ENCODE measurements around the gene EDC3. TPM values are rescaled to one million over a fixed set of nuclear protein-coding genes. Genes with fewer than 3 reads are reported as not detected.
A peak's percentile ranks its signal among the peaks of the same experiment; 100 is the strongest.

Gene EDC3
- total and polyA plus RNA-seq, 9 of the 15 experiments (the other 6 are each of a cell fraction or from before 2014, with no cell fraction given): 11.7 to 63.9 (median 32.8) TPM

- TF ChIP-seq, protein P1, sequence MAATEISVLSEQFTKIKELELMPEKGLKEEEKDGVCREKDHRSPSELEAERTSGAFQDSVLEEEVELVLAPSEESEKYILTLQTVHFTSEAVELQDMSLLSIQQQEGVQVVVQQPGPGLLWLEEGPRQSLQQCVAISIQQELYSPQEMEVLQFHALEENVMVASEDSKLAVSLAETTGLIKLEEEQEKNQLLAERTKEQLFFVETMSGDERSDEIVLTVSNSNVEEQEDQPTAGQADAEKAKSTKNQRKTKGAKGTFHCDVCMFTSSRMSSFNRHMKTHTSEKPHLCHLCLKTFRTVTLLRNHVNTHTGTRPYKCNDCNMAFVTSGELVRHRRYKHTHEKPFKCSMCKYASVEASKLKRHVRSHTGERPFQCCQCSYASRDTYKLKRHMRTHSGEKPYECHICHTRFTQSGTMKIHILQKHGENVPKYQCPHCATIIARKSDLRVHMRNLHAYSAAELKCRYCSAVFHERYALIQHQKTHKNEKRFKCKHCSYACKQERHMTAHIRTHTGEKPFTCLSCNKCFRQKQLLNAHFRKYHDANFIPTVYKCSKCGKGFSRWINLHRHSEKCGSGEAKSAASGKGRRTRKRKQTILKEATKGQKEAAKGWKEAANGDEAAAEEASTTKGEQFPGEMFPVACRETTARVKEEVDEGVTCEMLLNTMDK (IDR thresholded peaks at IDR 0.05; ENCODE audit: borderline replicate concordance, insufficient read depth, low read depth, low read length, poor library complexity, severe bottlenecking): peak; percentile 82
- no peak for TF ChIP-seq SMAD4 (CRISPR knock-in tag; conservative IDR thresholded peaks at IDR 0.05)
- no peak for TF ChIP-seq RAD51 (IDR thresholded peaks at IDR 0.05; ENCODE audit: borderline replicate concordance, low read depth)
- no peak for TF ChIP-seq POLR2AphosphoS2 (IDR thresholded peaks at IDR 0.05; ENCODE audit: low read length)
- TF ChIP-seq HNRNPL (IDR thresholded peaks at IDR 0.05; ENCODE audit: low read depth, low read length): no peak
- TF ChIP-seq, protein P2, sequence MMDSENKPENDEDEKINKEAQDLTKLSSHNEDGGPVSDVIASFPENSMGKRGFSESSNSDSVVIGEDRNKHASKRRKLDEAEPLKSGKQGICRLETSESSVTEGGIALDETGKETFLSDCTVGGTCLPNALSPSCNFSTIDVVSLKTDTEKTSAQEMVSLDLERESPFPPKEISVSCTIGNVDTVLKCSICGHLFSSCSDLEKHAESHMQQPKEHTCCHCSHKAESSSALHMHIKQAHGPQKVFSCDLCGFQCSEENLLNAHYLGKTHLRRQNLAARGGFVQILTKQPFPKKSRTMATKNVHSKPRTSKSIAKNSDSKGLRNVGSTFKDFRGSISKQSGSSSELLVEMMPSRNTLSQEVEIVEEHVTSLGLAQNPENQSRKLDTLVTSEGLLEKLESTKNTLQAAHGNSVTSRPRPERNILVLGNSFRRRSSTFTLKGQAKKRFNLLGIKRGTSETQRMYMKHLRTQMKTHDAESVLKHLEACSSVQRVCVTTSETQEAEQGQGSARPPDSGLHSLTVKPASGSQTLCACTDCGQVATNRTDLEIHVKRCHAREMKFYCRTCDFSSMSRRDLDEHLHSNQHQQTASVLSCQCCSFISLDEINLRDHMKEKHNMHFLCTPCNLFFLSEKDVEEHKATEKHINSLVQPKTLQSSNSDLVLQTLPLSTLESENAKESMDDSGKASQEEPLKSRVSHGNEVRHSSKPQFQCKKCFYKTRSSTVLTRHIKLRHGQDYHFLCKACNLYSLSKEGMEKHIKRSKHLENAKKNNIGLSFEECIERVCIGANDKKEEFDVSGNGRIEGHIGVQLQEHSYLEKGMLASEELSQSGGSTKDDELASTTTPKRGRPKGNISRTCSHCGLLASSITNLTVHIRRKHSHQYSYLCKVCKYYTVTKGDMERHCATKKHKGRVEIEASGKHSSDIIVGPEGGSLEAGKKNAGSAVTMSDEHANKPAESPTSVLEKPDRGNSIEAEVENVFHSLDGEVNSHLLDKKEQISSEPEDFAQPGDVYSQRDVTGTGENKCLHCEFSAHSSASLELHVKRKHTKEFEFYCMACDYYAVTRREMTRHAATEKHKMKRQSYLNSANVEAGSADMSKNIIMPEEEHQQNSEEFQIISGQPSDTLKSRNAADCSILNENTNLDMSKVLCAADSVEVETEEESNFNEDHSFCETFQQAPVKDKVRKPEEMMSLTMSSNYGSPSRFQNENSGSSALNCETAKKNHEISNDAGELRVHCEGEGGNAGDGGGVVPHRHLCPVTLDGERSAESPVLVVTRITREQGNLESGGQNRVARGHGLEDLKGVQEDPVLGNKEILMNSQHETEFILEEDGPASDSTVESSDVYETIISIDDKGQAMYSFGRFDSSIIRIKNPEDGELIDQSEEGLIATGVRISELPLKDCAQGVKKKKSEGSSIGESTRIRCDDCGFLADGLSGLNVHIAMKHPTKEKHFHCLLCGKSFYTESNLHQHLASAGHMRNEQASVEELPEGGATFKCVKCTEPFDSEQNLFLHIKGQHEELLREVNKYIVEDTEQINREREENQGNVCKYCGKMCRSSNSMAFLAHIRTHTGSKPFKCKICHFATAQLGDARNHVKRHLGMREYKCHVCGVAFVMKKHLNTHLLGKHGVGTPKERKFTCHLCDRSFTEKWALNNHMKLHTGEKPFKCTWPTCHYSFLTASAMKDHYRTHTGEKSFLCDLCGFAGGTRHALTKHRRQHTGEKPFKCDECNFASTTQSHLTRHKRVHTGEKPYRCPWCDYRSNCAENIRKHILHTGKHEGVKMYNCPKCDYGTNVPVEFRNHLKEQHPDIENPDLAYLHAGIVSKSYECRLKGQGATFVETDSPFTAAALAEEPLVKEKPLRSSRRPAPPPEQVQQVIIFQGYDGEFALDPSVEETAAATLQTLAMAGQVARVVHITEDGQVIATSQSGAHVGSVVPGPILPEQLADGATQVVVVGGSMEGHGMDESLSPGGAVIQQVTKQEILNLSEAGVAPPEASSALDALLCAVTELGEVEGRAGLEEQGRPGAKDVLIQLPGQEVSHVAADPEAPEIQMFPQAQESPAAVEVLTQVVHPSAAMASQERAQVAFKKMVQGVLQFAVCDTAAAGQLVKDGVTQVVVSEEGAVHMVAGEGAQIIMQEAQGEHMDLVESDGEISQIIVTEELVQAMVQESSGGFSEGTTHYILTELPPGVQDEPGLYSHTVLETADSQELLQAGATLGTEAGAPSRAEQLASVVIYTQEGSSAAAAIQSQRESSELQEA (IDR thresholded peaks at IDR 0.05; ENCODE audit: low read depth): no peak
- no peak for TF ChIP-seq KLF13 (tag; IDR thresholded peaks at IDR 0.05; ENCODE audit: borderline replicate concordance, low read depth)
- TF ChIP-seq TFE3 (CRISPR knock-in tag; IDR thresholded peaks at IDR 0.05): no peak
- TF ChIP-seq TEAD1 (CRISPR knock-in tag; IDR thresholded peaks at IDR 0.05): no peak
- peak; percentile 54 to 78 for TF ChIP-seq RAD21 (CRISPR knock-in tag; conservative IDR thresholded peaks at IDR 0.05 in 1 of 2, IDR thresholded peaks at IDR 0.05 in 1 of 2)
- no peak for TF ChIP-seq ZNF77 (CRISPR knock-in tag; IDR thresholded peaks at IDR 0.05)
- TF ChIP-seq, protein P3, sequence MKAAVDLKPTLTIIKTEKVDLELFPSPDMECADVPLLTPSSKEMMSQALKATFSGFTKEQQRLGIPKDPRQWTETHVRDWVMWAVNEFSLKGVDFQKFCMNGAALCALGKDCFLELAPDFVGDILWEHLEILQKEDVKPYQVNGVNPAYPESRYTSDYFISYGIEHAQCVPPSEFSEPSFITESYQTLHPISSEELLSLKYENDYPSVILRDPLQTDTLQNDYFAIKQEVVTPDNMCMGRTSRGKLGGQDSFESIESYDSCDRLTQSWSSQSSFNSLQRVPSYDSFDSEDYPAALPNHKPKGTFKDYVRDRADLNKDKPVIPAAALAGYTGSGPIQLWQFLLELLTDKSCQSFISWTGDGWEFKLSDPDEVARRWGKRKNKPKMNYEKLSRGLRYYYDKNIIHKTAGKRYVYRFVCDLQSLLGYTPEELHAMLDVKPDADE (conservative IDR thresholded peaks at IDR 0.05; ENCODE audit: control insufficient read depth, low read depth, low read length): no peak
Observed at GRCh38 chr15:74631935-74632560, 63.8 kb downstream of the EDC3 start (continued).

All from K562 (cell line).